ENCODE measurements around the gene CAV2.
"Not testable (repeated sequence)": the region's sequence is repeated elsewhere in the genome, so short reads cannot be mapped to it uniquely, and the experiment has no call there.

The CAV2 gene

GRCh38 chr7:116499168-116500077 lies at the start of gene CAV2:
Gene CAV2 (plus strand): TSS chr7:116499738. CDS start chr7:116499782, 44 bp downstream.
- DNase-seq, result no peak

GRCh38 chr7:116449950-116450349 lies 49.6 kb upstream of the CAV2 start:
- DNase-seq, result no peak

- DNase-seq, result no peak
Measured at GRCh38 chr7:116451957-116452729, 47.4 kb upstream of the CAV2 start.

GRCh38 chr7:116454377-116454776 lies 45.2 kb upstream of the CAV2 start:
- no peak for DNase-seq

GRCh38 chr7:116455009-116455408 lies 44.5 kb upstream of the CAV2 start:
- no peak for DNase-seq

- no peak for DNase-seq
Measured at GRCh38 chr7:116455499-116455898, 44.0 kb upstream of the CAV2 start.

- DNase-seq, result no peak
Measured at GRCh38 chr7:116461500-116461899, 38.0 kb upstream of the CAV2 start.

GRCh38 chr7:116463956-116464355 lies 35.6 kb upstream of the CAV2 start:
- DNase-seq, result no peak

GRCh38 chr7:116464375-116464774 lies 35.2 kb upstream of the CAV2 start:
- DNase-seq, result no peak

GRCh38 chr7:116465125-116465524 lies 34.4 kb upstream of the CAV2 start:
- no peak for DNase-seq

GRCh38 chr7:116468534-116468933 lies 31.0 kb upstream of the CAV2 start:
- no peak for DNase-seq

GRCh38 chr7:116477625-116478024 lies 21.9 kb upstream of the CAV2 start:
- DNase-seq, result no peak

GRCh38 chr7:116478834-116479233 lies 20.7 kb upstream of the CAV2 start:
- DNase-seq, result no peak

GRCh38 chr7:116483271-116483942 lies 16.1 kb upstream of the CAV2 start:
- DNase-seq, result no peak

- not testable (repeated sequence) for DNase-seq
Measured at GRCh38 chr7:116484389-116484788, 15.1 kb upstream of the CAV2 start.

GRCh38 chr7:116487907-116488521 lies 11.5 kb upstream of the CAV2 start:
- DNase-seq, result no peak

GRCh38 chr7:116490351-116490750 lies 9.2 kb upstream of the CAV2 start:
- no peak for DNase-seq

GRCh38 chr7:116491887-116492653 lies 7.5 kb upstream of the CAV2 start:
- no peak for DNase-seq

- DNase-seq, result no peak
Measured at GRCh38 chr7:116492654-116493109, 6.9 kb upstream of the CAV2 start.

GRCh38 chr7:116493449-116493848 lies 6.1 kb upstream of the CAV2 start:
- DNase-seq, result no peak

GRCh38 chr7:116494472-116494871 lies 5.1 kb upstream of the CAV2 start:
- no peak for DNase-seq

- DNase-seq, result no peak
Measured at GRCh38 chr7:116495736-116496135, 3.8 kb upstream of the CAV2 start.
